Tibial nerve (tissue), 4 donors: ENCODE measurements around the gene BCOR. TPM values are rescaled to one million over a fixed set of nuclear protein-coding genes. Genes with fewer than 3 reads are reported as not detected.

Experiments
- DNase-seq, 2 donors: peaks; one replicate each; pipeline ENCODE4 v3.0.0-alpha.2; 2019; ENCODE audit warnings: low spot score in 2 of 2
- H3K27ac ChIP-seq, 4 donors: fragments of 200-600 bp; sonication (generic) in 3 of 4; one replicate each; pipeline ENCODE4 v1.5.1; 2017 to 2019; ENCODE audit warnings: mild to moderate bottlenecking in 1 of 4
- H3K27me3 ChIP-seq, 2 donors: fragments of 200-600 bp; sonication (generic) in 1 of 2; one replicate each; pipeline versions ENCODE4 v1.5.1 to v1.6.0; 2017 to 2019
- H3K36me3 ChIP-seq, 3 donors: fragments of 200-600 bp; sonication (generic); one replicate each; pipeline ENCODE4 v1.5.1; 2018 to 2019
- H3K4me1 ChIP-seq, 4 donors: fragments of 200-600 bp; sonication (generic) in 3 of 4; one replicate each; pipeline ENCODE4 v1.5.1; 2017 to 2019
- H3K4me3 ChIP-seq, 4 donors: fragments of 200-600 bp; sonication (generic) in 3 of 4; one replicate each; pipeline ENCODE4 v1.5.1; 2017 to 2019; ENCODE audit warnings: mild to moderate bottlenecking in 1 of 4, moderate library complexity in 1 of 4
- H3K9me3 ChIP-seq, 4 donors: fragments of 200-600 bp; sonication (generic) in 3 of 4; one replicate each; pipeline ENCODE4 v1.5.1; 2017 to 2019
- EP300 ChIP-seq, 2 donors: sonication (generic); formaldehyde crosslinking; IDR thresholded peaks; one replicate each; pipeline ENCODE4 v1.6.1; 2017; ENCODE audit warnings: antibody characterized with exemption in 2 of 2, mild to moderate bottlenecking in 1 of 2
- POLR2A ChIP-seq, 2 donors: fragments of 450-650 bp; IDR thresholded peaks; one replicate each; pipeline ENCODE4 v1.6.1; 2017; ENCODE audit warnings: antibody characterized with exemption in 2 of 2, mild to moderate bottlenecking in 2 of 2, moderate library complexity in 2 of 2
- WGBS, 2 donors: methylation state at CpG; one replicate each; pipeline ENCODE4 v1.1.5; 2018; 5-methylcytosine and 5-hydroxymethylcytosine counted together
- total RNA-seq, 4 donors: library from RNA; depleted of rRNA; stranded (reverse); fragments of >200 nt; gene quantifications; one replicate each; pipeline ENCODE4 v1.1.0, GENCODE V29; 2016
- TF ChIP-seq, protein P1 (sequence below), 5 experiments: fragments of 200-600 bp in 3 of 5; fragments of 450-650 bp in 2 of 5; sonication (generic) in 3 of 5; IDR thresholded peaks; one replicate each; pipeline ENCODE4 v1.5.1; 2016 to 2019; ENCODE audit warnings: antibody characterized with exemption in 5 of 5, mild to moderate bottlenecking in 3 of 5, moderate library complexity in 2 of 5

Gene BCOR
- total RNA-seq, 4 donors from 2014 or later, result 16.2 to 34.7 (median 23.7) TPM

DNA sequence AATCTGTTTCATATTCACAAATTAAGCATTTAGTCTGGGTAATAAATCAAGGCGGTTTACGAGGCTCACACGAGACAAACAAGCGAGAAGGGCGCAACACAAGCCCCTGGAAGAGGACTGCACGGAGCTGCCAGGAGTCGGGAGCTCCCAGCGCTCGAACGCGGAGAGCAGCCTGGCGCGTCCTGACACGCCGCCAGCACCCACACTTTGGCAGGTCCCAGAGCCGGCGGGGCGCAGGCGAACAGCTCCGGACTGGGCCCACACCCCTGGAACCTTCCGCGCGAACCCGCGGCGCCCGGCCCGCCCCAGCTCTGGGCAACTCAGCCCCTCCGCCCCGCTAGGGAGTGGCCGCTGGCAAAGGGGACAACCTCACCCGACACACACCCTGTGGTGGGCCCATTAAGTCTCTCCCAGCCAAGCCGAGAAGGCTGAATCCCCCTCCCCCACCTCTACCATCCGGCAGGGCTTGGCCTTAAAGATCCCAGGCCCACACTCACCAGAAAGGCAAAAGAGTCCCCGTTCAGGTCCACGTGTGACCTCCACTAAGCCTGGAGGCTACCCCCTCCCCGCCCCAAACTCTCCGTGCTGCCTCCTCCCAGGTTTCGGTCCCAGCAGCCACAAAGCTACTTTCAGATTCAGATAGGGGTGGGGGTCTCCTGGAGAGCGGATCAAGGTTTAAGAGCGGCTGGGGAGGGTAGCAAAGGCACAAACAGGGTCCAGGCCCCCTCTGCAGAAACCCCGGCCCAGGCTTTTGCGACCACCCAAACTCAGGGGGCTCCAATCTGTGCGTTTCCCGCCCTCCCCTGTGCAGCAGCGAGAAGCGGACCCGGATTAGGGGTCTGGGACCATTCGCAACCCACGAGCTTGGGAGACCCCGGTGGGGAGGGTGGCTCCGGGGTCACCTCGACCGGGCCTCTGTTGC is 47.5 kb upstream of the BCOR start:
- WGBS, 2 donors, result 23 to 54% methylated on average over 20 to 29 of the region's 54 CpGs
- Histone ChIP-seq H3K27ac (peak overlapping the region in 1 of 4 donors; percentile 76), H3K36me3 (no peaks in the 10 kb centered on the region), H3K27me3 (peaks cover 0 to 44% of the 10 kb centered on the region in 2 donors), H3K4me3 (peak overlapping the region; percentile 37 to 59 (median 42)), H3K4me1 (peaks cover 0 to 38% (median 10%) of the 10 kb centered on the region in 4 donors), H3K9me3 (no peaks in the 10 kb centered on the region)
- no peak for DNase-seq
- TF ChIP-seq POLR2A (IDR thresholded peaks at IDR 0.05) (no peak), EP300 (IDR thresholded peaks at IDR 0.05) (no peak)
- TF ChIP-seq, protein P1, sequence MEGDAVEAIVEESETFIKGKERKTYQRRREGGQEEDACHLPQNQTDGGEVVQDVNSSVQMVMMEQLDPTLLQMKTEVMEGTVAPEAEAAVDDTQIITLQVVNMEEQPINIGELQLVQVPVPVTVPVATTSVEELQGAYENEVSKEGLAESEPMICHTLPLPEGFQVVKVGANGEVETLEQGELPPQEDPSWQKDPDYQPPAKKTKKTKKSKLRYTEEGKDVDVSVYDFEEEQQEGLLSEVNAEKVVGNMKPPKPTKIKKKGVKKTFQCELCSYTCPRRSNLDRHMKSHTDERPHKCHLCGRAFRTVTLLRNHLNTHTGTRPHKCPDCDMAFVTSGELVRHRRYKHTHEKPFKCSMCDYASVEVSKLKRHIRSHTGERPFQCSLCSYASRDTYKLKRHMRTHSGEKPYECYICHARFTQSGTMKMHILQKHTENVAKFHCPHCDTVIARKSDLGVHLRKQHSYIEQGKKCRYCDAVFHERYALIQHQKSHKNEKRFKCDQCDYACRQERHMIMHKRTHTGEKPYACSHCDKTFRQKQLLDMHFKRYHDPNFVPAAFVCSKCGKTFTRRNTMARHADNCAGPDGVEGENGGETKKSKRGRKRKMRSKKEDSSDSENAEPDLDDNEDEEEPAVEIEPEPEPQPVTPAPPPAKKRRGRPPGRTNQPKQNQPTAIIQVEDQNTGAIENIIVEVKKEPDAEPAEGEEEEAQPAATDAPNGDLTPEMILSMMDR (IDR thresholded peaks at IDR 0.05), result no peak

DNA sequence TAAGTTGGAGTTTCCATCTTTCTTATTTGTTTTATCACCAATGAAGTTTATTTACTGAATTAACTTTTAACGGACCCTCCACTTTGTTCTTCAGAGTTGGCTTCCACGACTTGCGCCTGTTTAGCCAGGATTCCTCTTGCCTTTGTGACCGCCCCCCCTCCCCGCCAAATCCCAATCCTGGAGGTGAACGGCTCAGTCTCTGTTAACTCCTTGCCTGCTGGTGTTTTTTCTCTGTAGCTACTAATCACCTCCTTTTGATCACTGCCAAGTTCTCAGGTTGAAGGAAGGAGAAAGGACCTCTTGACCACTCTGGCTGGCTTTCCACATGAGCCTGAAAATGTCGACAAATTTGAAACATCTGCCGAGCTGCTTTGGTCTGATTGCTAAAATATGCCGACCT is 46.8 kb upstream of the BCOR start:
- H3K4me1 ChIP-seq, result peaks cover 0 to 38% (median 10%) of the 10 kb centered on the region in 4 donors
- no peak for TF ChIP-seq EP300 (IDR thresholded peaks at IDR 0.05)
- TF ChIP-seq POLR2A (IDR thresholded peaks at IDR 0.05), result no peak
- TF ChIP-seq, protein P1 (IDR thresholded peaks at IDR 0.05), result no peak
- peaks cover 0 to 39% of the 10 kb centered on the region in 2 donors for H3K27me3 ChIP-seq
- no peaks in the 10 kb centered on the region for H3K36me3 ChIP-seq
- H3K4me3 ChIP-seq, result no peak overlapping the region
- H3K27ac ChIP-seq, result no peak overlapping the region
- no peaks in the 10 kb centered on the region for H3K9me3 ChIP-seq
- 34 to 60% methylated on average over 9 of the region's 9 CpGs for WGBS, 2 donors
- no peak for DNase-seq

DNA sequence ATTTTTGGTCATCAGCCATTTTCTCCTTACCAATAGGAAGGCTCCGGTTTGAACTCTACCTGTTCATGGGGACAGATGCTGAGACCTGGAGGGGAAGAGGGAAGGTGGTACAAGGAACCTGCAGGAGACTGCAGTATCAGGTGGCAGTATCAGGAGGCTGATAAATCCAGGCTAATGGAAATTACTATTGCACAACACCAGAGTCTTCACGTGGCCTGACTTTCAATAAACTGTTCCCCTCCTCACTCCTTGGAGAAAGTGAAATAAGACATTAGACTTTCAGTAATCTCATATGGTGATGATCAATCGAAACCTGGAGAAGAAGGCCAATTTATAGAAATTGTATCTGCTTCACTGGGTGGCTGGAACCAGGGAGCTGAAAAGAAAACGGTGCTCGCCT is 46.2 kb upstream of the BCOR start:
- Histone ChIP-seq H3K27ac (no peak overlapping the region), H3K9me3 (no peaks in the 10 kb centered on the region), H3K4me1 (peaks cover 0 to 38% (median 10%) of the 10 kb centered on the region in 4 donors), H3K27me3 (peaks cover 0 to 34% of the 10 kb centered on the region in 2 donors), H3K36me3 (no peaks in the 10 kb centered on the region), H3K4me3 (no peak overlapping the region)
- TF ChIP-seq, protein P1 (IDR thresholded peaks at IDR 0.05), result no peak
- TF ChIP-seq POLR2A (IDR thresholded peaks at IDR 0.05), result no peak
- DNase-seq, result no peak
- WGBS, 2 donors, result 58 to 93% methylated on average over 5 of the region's 5 CpGs

DNA sequence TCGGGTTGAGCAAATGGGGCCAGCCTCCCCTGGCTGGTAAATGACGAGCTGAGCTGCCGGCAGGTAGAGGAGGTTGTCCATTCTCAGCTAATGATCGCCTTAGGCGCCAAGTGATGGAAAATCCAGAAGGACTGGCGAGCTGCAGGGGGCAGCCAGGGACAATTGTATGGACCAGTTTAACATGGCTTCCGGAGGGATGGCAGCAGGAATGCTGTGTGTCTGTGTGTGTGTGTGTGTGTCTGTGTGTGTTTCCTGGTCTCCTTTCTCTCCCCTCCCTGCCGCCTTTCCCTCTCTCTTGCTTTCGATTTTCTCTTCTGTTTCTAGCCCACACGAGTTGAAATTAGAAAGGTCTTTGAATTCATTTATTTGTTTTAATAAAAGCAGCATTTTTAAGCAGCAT is 45.2 kb upstream of the BCOR start:
- TF ChIP-seq POLR2A (IDR thresholded peaks at IDR 0.05) (no peak), EP300 (IDR thresholded peaks at IDR 0.05) (no peak)
- TF ChIP-seq, protein P1 (IDR thresholded peaks at IDR 0.05), result no peak
- no peak overlapping the region for H3K4me3 ChIP-seq
- peaks cover 0 to 38% (median 10%) of the 10 kb centered on the region in 4 donors for H3K4me1 ChIP-seq
- H3K27me3 ChIP-seq, result peaks cover 0 to 33% of the 10 kb centered on the region in 2 donors
- WGBS, 2 donors, result 71 to 92% methylated on average over 10 of the region's 10 CpGs
- no peak overlapping the region for H3K27ac ChIP-seq
- H3K9me3 ChIP-seq, result no peaks in the 10 kb centered on the region
- no peaks in the 10 kb centered on the region for H3K36me3 ChIP-seq
- no peak for DNase-seq

DNA sequence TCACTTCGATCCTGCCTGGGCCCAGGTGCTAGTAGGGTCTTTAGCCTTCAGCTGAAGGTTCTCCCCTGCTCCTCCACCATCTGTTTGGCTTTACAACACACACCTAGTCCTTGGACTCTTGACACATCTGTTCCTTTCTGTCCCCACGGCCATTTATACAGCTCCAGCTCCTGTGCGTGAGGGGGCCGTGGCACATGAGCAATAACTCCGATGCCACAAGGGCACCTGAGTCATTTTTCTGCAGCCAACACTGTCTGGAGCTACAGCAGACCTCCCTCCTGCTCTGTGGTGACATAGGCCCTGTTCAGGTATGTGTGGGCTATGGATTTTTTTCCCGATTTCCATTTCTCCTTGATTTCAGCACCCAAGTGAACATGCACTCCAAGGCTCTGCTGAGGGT is 44.7 kb upstream of the BCOR start:
- 82 to 92% methylated on average over 6 of the region's 6 CpGs for WGBS, 2 donors
- TF ChIP-seq, protein P1 (IDR thresholded peaks at IDR 0.05), result no peak
- TF ChIP-seq POLR2A (IDR thresholded peaks at IDR 0.05), result no peak
- no peak for TF ChIP-seq EP300 (IDR thresholded peaks at IDR 0.05)
- DNase-seq, result no peak
- peaks cover 0 to 38% (median 10%) of the 10 kb centered on the region in 4 donors for H3K4me1 ChIP-seq
- no peak overlapping the region for H3K4me3 ChIP-seq
- no peak overlapping the region for H3K27ac ChIP-seq
- H3K36me3 ChIP-seq, result no peaks in the 10 kb centered on the region
- peaks cover 0 to 33% of the 10 kb centered on the region in 2 donors for H3K27me3 ChIP-seq
- no peaks in the 10 kb centered on the region for H3K9me3 ChIP-seq
